NK-92 treated with Interleukin-12 subunit alpha and Interleukin-12 subunit beta, amount 100 ng/mL, for 24 hours (cell line): ENCODE data around the gene DPM2.
A peak's percentile ranks its signal among the peaks of the same experiment; 100 is the strongest.

Source experiments
- DNase-seq: peaks from one replicate; lab custom pipeline; 2025; lab: John Stamatoyannopoulos, UW

The DPM2 gene

GRCh38 chr9:127936347-127936852 lies 1.3 kb downstream of the DPM2 start:
- no peak for DNase-seq

- no peak for DNase-seq
Observed at GRCh38 chr9:127935765-127936221, 1.9 kb downstream of the DPM2 start.

GRCh38 chr9:127934986-127935385 lies 2.7 kb downstream of the DPM2 start:
- no peak for DNase-seq

GRCh38 chr9:127934248-127934647 lies 3.4 kb downstream of the DPM2 start:
- no peak for DNase-seq

- DNase-seq, result no peak
Observed at GRCh38 chr9:127931092-127931881, 6.4 kb downstream of the DPM2 start.

- peak; percentile 30 for DNase-seq
Observed at GRCh38 chr9:127930231-127931091, 7.2 kb downstream of the DPM2 start, which contains the start of gene PIP5KL1. Gene PIP5KL1, minus strand, starts transcription at chr9:127930777. Its CDS starts 25 bp downstream, at chr9:127930752.

- DNase-seq, result no peak
Observed at GRCh38 chr9:127929625-127929979, 8.1 kb downstream of the DPM2 start.

GRCh38 chr9:127928676-127929624 lies 8.7 kb downstream of the DPM2 start:
- DNase-seq, result no peak

- no peak for DNase-seq
Observed at GRCh38 chr9:127927988-127928675, 9.5 kb downstream of the DPM2 start.

- no peak for DNase-seq
Observed at GRCh38 chr9:127927201-127927987, 10.3 kb downstream of the DPM2 start.

GRCh38 chr9:127926906-127927200 lies 10.8 kb downstream of the DPM2 start:
- DNase-seq, result no peak

GRCh38 chr9:127925959-127926905 lies 11.4 kb downstream of the DPM2 start:
- DNase-seq, result no peak

GRCh38 chr9:127924736-127925444 lies 12.8 kb downstream of the DPM2 start:
- DNase-seq, result no peak

- DNase-seq, result no peak
Observed at GRCh38 chr9:127923771-127924170, 13.9 kb downstream of the DPM2 start.

GRCh38 chr9:127923046-127923445 lies 14.6 kb downstream of the DPM2 start:
- no peak for DNase-seq

- DNase-seq, result peak; percentile 38
Observed at GRCh38 chr9:127921557-127922120, 16.0 kb downstream of the DPM2 start.

GRCh38 chr9:127920794-127921193 lies 16.9 kb downstream of the DPM2 start:
- no peak for DNase-seq

GRCh38 chr9:127919253-127919815 lies 18.3 kb downstream of the DPM2 start:
- peak; percentile 55 for DNase-seq
